GM19025 (cell line): ENCODE measurements around the gene RRAGC.
"Not testable (repeated sequence)": the region's sequence is repeated elsewhere in the genome, so short reads cannot be mapped to it uniquely, and the experiment has no call there.

ENCODE experiments used
- ATAC-seq: cut with Tn5 transposase; IDR thresholded peaks from one replicate; pipeline ENCODE4 v1.9.1; 2021; ENCODE audit warnings: mild to moderate bottlenecking, low read depth, moderate library complexity; ENCODE audit not compliant: unreplicated experiment

RRAGC gene

GRCh38 chr1:38858833-38859560 is 575 bp downstream of the RRAGC start:
- ATAC-seq: peak; percentile 26

- ATAC-seq: no peak
These were observed 6.8 kb downstream of the RRAGC start for GRCh38 chr1:38852780-38853179.

GRCh38 chr1:38848071-38848470 is 11.5 kb downstream of the RRAGC start:
- ATAC-seq: no peak

GRCh38 chr1:38846210-38846609 is 13.4 kb downstream of the RRAGC start:
- no peak for ATAC-seq

- not testable (repeated sequence) for ATAC-seq
These were observed 14.5 kb downstream of the RRAGC start for GRCh38 chr1:38845088-38845487.

GRCh38 chr1:38840281-38840680 is 19.3 kb downstream of the RRAGC start:
- ATAC-seq: no peak

GRCh38 chr1:38839363-38839762 is 20.2 kb downstream of the RRAGC start:
- no peak for ATAC-seq

- not testable (repeated sequence) for ATAC-seq
These were observed 23.3 kb downstream of the RRAGC start for GRCh38 chr1:38836316-38836715.

GRCh38 chr1:38834937-38835827 is 24.4 kb downstream of the RRAGC start:
- ATAC-seq: no peak

GRCh38 chr1:38834221-38834782 is 25.3 kb downstream of the RRAGC start:
- ATAC-seq: no peak

- ATAC-seq: no peak
These were observed 26.4 kb downstream of the RRAGC start for GRCh38 chr1:38833146-38833545.

GRCh38 chr1:38832370-38832734 is 27.2 kb downstream of the RRAGC start:
- ATAC-seq: no peak

GRCh38 chr1:38831731-38832369 is 27.7 kb downstream of the RRAGC start:
- ATAC-seq: no peak

- ATAC-seq: no peak
These were observed 30.2 kb downstream of the RRAGC start for GRCh38 chr1:38829368-38829767.

- no peak for ATAC-seq
These were observed 32.3 kb downstream of the RRAGC start for GRCh38 chr1:38827318-38827717.

- ATAC-seq: no peak
These were observed 32.7 kb downstream of the RRAGC start for GRCh38 chr1:38826886-38827285.

GRCh38 chr1:38826262-38826661 is 33.3 kb downstream of the RRAGC start:
- no peak for ATAC-seq

GRCh38 chr1:38820860-38821259 is 38.7 kb downstream of the RRAGC start:
- ATAC-seq: no peak

GRCh38 chr1:38819516-38819915 is 40.1 kb downstream of the RRAGC start:
- ATAC-seq: no peak

GRCh38 chr1:38819040-38819439 is 40.5 kb downstream of the RRAGC start:
- no peak for ATAC-seq
